ENCODE results near the gene DUSP12. TPM values are rescaled to one million over a fixed set of nuclear protein-coding genes. Genes with fewer than 3 reads are reported as not detected.

The DUSP12 gene
- total and polyA plus RNA-seq, 9 of the 15 experiments (the other 6 are each of a cell fraction or from before 2014, with no cell fraction given): 10.4 to 81.4 (median 43.6) TPM

GRCh38 chr1:161726473-161727255, 22.9 kb upstream of the DUSP12 start (continued):
- peak; percentile 55; the same call in 1 of the 2 replicates for TF ChIP-seq KAT7 (CRISPR knock-in tag; IDR thresholded peaks at IDR 0.05; ENCODE audit: borderline replicate concordance)
- no peak for TF ChIP-seq ARID3A (IDR thresholded peaks at IDR 0.05; ENCODE audit: borderline replicate concordance, low read depth, low read length)
- no peak for TF ChIP-seq JUNB (CRISPR knock-in tag; conservative IDR thresholded peaks at IDR 0.05)
- peak; percentile 71 for TF ChIP-seq HMGN3 (IDR thresholded peaks at IDR 0.05; ENCODE audit: borderline replicate concordance, extremely low read depth, insufficient read length, low read depth, low read length)
- 0 out of 2 replicates have a peak, but pooled peaks have one; percentile 68 for TF ChIP-seq HOMEZ (CRISPR knock-in tag; IDR thresholded peaks at IDR 0.05)
- no peak for TF ChIP-seq SREBF2 (CRISPR knock-in tag; IDR thresholded peaks at IDR 0.05)
- TF ChIP-seq BCL6 (CRISPR knock-in tag; IDR thresholded peaks at IDR 0.05): no peak
- TF ChIP-seq HMG20A (CRISPR knock-in tag; conservative IDR thresholded peaks at IDR 0.05): no peak
- TF ChIP-seq ZNF280B (CRISPR knock-in tag; IDR thresholded peaks at IDR 0.05): no peak
- TF ChIP-seq GABPB1 (CRISPR knock-in tag; IDR thresholded peaks at IDR 0.05): peak; percentile 78
- TF ChIP-seq ZNF165 (CRISPR knock-in tag; IDR thresholded peaks at IDR 0.05; ENCODE audit: borderline replicate concordance): no peak
- no peak; the same call in 1 of the 2 replicates for TF ChIP-seq ESRRA (IDR thresholded peaks at IDR 0.05; ENCODE audit: borderline replicate concordance, low read depth)
- TF ChIP-seq FOXP1 (CRISPR knock-in tag; IDR thresholded peaks at IDR 0.05): no peak; the same call in 1 of the 2 replicates
- TF ChIP-seq ZNF316 (IDR thresholded peaks at IDR 0.05): no peak; the same call in 1 of the 2 replicates
- no peak for TF ChIP-seq ZNF583 (CRISPR knock-in tag; IDR thresholded peaks at IDR 0.05)
- peak; percentile 72 for TF ChIP-seq CHD1 (IDR thresholded peaks at IDR 0.05; ENCODE audit: low read length)
